RKO (cell line): Measurements from ENCODE around the gene DNM2.
A peak's percentile ranks its signal among the peaks of the same experiment; 100 is the strongest.
"Not testable (repeated sequence)": the region's sequence is repeated elsewhere in the genome, so short reads cannot be mapped to it uniquely, and the experiment has no call there.

Experiments
- DNase-seq: peaks from one replicate; pipeline ENCODE4 v3.0.0-alpha.2; 2016; ENCODE audit warnings: low spot score

DNM2 gene

GRCh38 chr19:10752913-10753704 is 35.2 kb downstream of the DNM2 start:
- no peak for DNase-seq

GRCh38 chr19:10756371-10756770 is 38.5 kb downstream of the DNM2 start:
- no peak for DNase-seq

- no peak for DNase-seq
These were observed 38.9 kb downstream of the DNM2 start for GRCh38 chr19:10756791-10757190.

- not testable (repeated sequence) for DNase-seq
These were observed 40.2 kb downstream of the DNM2 start for GRCh38 chr19:10758050-10758449.

- no peak for DNase-seq
These were observed 41.1 kb downstream of the DNM2 start for GRCh38 chr19:10758978-10759377.

GRCh38 chr19:10760273-10760944 is 42.5 kb downstream of the DNM2 start:
- peak; percentile 30 for DNase-seq

- no peak for DNase-seq
These were observed 43.8 kb downstream of the DNM2 start for GRCh38 chr19:10761443-10762250.

GRCh38 chr19:10762656-10763055 is 44.8 kb downstream of the DNM2 start:
- DNase-seq = no peak

- DNase-seq = no peak
These were observed 45.5 kb downstream of the DNM2 start for GRCh38 chr19:10763411-10763810.

GRCh38 chr19:10763828-10764339 is 46.0 kb downstream of the DNM2 start:
- no peak for DNase-seq

GRCh38 chr19:10764340-10764894 is 46.5 kb downstream of the DNM2 start:
- DNase-seq = no peak

- DNase-seq = no peak
These were observed 48.3 kb downstream of the DNM2 start for GRCh38 chr19:10766049-10766623.

GRCh38 chr19:10766671-10767201 is 48.9 kb downstream of the DNM2 start:
- DNase-seq = no peak

GRCh38 chr19:10767726-10768125 is 49.8 kb downstream of the DNM2 start:
- DNase-seq = no peak

- DNase-seq = no peak
These were observed 50.5 kb downstream of the DNM2 start for GRCh38 chr19:10768369-10768768.

- no peak for DNase-seq
These were observed 51.1 kb downstream of the DNM2 start for GRCh38 chr19:10768936-10769335.

- no peak for DNase-seq
These were observed 51.9 kb downstream of the DNM2 start for GRCh38 chr19:10769533-10770491.

GRCh38 chr19:10773969-10774368 is 56.1 kb downstream of the DNM2 start:
- DNase-seq = no peak

- no peak for DNase-seq
These were observed 57.0 kb downstream of the DNM2 start for GRCh38 chr19:10774893-10775292.

- no peak for DNase-seq
These were observed 59.2 kb downstream of the DNM2 start for GRCh38 chr19:10776900-10777650.
